ENCODE results near the gene WNK1. TPM values are rescaled to one million over a fixed set of nuclear protein-coding genes. Genes with fewer than 3 reads are reported as not detected.
"Not testable (repeated sequence)": the region's sequence is repeated elsewhere in the genome, so short reads cannot be mapped to it uniquely, and the experiment has no call there.

WNK1 gene
- total and polyA plus RNA-seq, 2 donors (not counting 3 experiments of a cell fraction or from before 2014, with no cell fraction given), result 46.3 to 108 TPM

GRCh38 chr12:788288-788687 lies 35.9 kb downstream of the WNK1 start:
- Histone ChIP-seq H3K4me1 (ENCODE audit: control insufficient read depth, extremely low read depth, insufficient read depth, low read length) (peaks cover 43% of the 10 kb centered on the region), H3K27me3 (ENCODE audit: control insufficient read depth in 2 of 2, insufficient read depth in 2 of 2, low read length in 2 of 2) (no peaks in the 10 kb centered on the region), H3K79me2 (ENCODE audit: control insufficient read depth, insufficient read depth, low read length) (peaks cover 92% of the 10 kb centered on the region), H3K36me3 (ENCODE audit: control insufficient read depth in 2 of 2, extremely low read depth in 1 of 2, insufficient read depth in 2 of 2, low read length in 2 of 2) (no peaks in the 10 kb centered on the region), H3K9ac (replicated peaks; ENCODE audit: extremely low read depth, insufficient read depth, low read length) (no peak overlapping the region), H3K4me3 (replicated peaks in 1 of 3; ENCODE audit: insufficient read depth in 1 of 3, low read depth in 1 of 3, low read length in 3 of 3) (no peak overlapping the region), H2AFZ (ENCODE audit: low read depth, low read length) (no peak overlapping the region), H3K9me3 (replicated peaks; ENCODE audit: control insufficient read depth, insufficient read depth, low read length) (no peaks in the 10 kb centered on the region), H3K27ac (ENCODE audit: insufficient read depth, low read depth, low read length) (no peak overlapping the region), H3K4me2 (ENCODE audit: insufficient read depth, low read length) (no peak overlapping the region), H4K20me1 (replicated peaks; ENCODE audit: control insufficient read depth, extremely low read depth, insufficient read depth, low read length) (peaks cover 19% of the 10 kb centered on the region), H3K9me1 (replicated peaks; ENCODE audit: control insufficient read depth, extremely low read depth, insufficient read depth, low read length) (peaks cover 4% of the 10 kb centered on the region)
- DNase-seq (ENCODE audit: low read depth, low spot score) (peak; percentile 52), FAIRE-seq (peak; percentile 49)
- dilution Hi-C loops (cut with MboI; ENCODE audit: extremely low pct_ligation_motif_present, low sequenced_read_pairs) (no loop called here), intact Hi-C loops (cut with micrococcal nuclease) (no loop called here)
- no TSS peak for BruUV-seq (replicated peaks)
- TF ChIP-seq CTCF (IDR thresholded peaks at IDR 0.05; ENCODE audit: extremely low read depth in 1 of 2, insufficient read depth in 1 of 2, low read depth in 1 of 2, low read length in 2 of 2), result no peak
- TF ChIP-seq FOS (IDR thresholded peaks at IDR 0.05; ENCODE audit: borderline replicate concordance, insufficient read depth, low read length), result no peak
- TF ChIP-seq MYC (IDR thresholded peaks at IDR 0.05; ENCODE audit: low read depth, low read length), result no peak
- no peak for TF ChIP-seq JUN (IDR thresholded peaks at IDR 0.05; ENCODE audit: borderline replicate concordance, insufficient read depth, insufficient read length, low read depth)
- TF ChIP-seq GATA2 (IDR thresholded peaks at IDR 0.05; ENCODE audit: insufficient read depth, insufficient read length, low read depth, low read length), result no peak
- TF ChIP-seq POLR2AphosphoS5 (IDR thresholded peaks at IDR 0.05; ENCODE audit: insufficient read depth, low read depth, low read length), result no peak
- TF ChIP-seq EZH2 (IDR thresholded peaks at IDR 0.05; ENCODE audit: borderline replicate concordance, low read depth, low read length, severe bottlenecking), result no peak
- no peak for TF ChIP-seq POLR2A (IDR thresholded peaks at IDR 0.05; ENCODE audit: low read depth, low read length)
- no peak for TF ChIP-seq MAX (IDR thresholded peaks at IDR 0.05; ENCODE audit: insufficient read depth, insufficient read length)
- ChIA-PET POLR2A (no interaction called here), CTCF (interaction anchor here (0.7 to 1.9 kb wide), 5 partner anchors 8 to 28 kb away, joined by 3 to 8 read pairs (median 3); no protein-coding TSS in a partner anchor)

GRCh38 chr12:788762-789161 lies 36.4 kb downstream of the WNK1 start:
- dilution Hi-C loops (cut with MboI; ENCODE audit: extremely low pct_ligation_motif_present, low sequenced_read_pairs); POLR2A ChIA-PET; H3K27me3 ChIP-seq (ENCODE audit: control insufficient read depth in 2 of 2, insufficient read depth in 2 of 2, low read length in 2 of 2); FAIRE-seq; H3K4me3 ChIP-seq (replicated peaks in 1 of 3; ENCODE audit: insufficient read depth in 1 of 3, low read depth in 1 of 3, low read length in 3 of 3); intact Hi-C loops (cut with micrococcal nuclease); H3K9me1 ChIP-seq (replicated peaks; ENCODE audit: control insufficient read depth, extremely low read depth, insufficient read depth, low read length); H3K9me3 ChIP-seq (replicated peaks; ENCODE audit: control insufficient read depth, insufficient read depth, low read length); H3K9ac ChIP-seq (replicated peaks; ENCODE audit: extremely low read depth, insufficient read depth, low read length); DNase-seq (ENCODE audit: low read depth, low spot score); BruUV-seq (replicated peaks); H3K36me3 ChIP-seq (ENCODE audit: control insufficient read depth in 2 of 2, extremely low read depth in 1 of 2, insufficient read depth in 2 of 2, low read length in 2 of 2); H2AFZ ChIP-seq (ENCODE audit: low read depth, low read length): not testable (repeated sequence)
- Histone ChIP-seq H3K79me2 (ENCODE audit: control insufficient read depth, insufficient read depth, low read length) (peaks cover 95% of the 10 kb centered on the region), H3K4me1 (ENCODE audit: control insufficient read depth, extremely low read depth, insufficient read depth, low read length) (peaks cover 43% of the 10 kb centered on the region), H4K20me1 (replicated peaks; ENCODE audit: control insufficient read depth, extremely low read depth, insufficient read depth, low read length) (peaks cover 19% of the 10 kb centered on the region), H3K27ac (ENCODE audit: insufficient read depth, low read depth, low read length) (peak overlapping the region; percentile 11), H3K4me2 (ENCODE audit: insufficient read depth, low read length) (peak overlapping the region; percentile 6)
- CTCF ChIA-PET, result interaction anchor here (1.6 to 1.9 kb wide), 2 partner anchors 8 to 27 kb away, joined by 3 to 8 read pairs; no protein-coding TSS in a partner anchor

Measured in endothelial cell of umbilical vein (primary cell).